Activated T-cell treated with anti-CD3 and anti-CD28 coated beads for 4 hours (primary cell): ENCODE data around the gene DSTYK.

ENCODE experiments used
- DNase-seq: peaks from one replicate; pipeline ENCODE4 v3.0.0-alpha.2; 2020

DSTYK gene

DNA sequence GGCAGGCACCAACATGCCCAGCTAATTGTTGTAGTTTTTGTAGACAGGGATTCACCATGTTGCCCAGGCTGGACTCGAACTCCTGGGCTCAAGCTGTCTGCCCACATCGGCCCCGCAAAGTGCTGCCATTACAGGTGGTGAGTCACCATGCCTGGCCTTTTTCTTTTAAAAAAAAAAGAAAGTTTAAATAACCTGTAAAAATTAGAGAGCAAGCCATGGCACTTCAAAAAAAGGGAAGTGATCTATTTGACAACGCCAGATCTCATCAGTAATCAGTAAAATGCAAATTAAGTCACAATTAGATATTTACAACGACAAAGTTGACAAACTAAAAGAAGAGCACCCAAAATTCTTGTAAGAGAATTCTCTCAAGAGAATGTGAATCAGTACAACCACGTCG lies 86.8 kb downstream of the DSTYK start:
- no peak for DNase-seq

DNA sequence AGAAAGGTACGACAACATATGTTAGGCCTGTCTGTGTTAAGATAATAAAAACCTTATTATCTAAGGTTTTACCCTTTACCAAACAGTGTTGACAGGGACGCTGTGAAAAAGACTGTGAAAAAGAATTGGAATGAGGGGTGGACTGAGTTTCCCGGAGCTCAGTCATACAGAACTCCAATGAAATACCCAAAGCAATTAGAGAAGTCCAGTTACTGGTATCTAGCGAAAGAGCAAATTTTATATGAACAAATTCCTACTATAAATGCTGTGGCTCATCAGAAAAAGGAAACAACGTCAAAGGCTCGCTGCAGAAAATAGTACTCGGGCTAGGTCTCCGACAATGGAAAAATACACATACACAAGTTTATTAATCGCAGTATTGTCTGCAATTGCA lies 89.0 kb downstream of the DSTYK start:
- DNase-seq, result no peak

DNA sequence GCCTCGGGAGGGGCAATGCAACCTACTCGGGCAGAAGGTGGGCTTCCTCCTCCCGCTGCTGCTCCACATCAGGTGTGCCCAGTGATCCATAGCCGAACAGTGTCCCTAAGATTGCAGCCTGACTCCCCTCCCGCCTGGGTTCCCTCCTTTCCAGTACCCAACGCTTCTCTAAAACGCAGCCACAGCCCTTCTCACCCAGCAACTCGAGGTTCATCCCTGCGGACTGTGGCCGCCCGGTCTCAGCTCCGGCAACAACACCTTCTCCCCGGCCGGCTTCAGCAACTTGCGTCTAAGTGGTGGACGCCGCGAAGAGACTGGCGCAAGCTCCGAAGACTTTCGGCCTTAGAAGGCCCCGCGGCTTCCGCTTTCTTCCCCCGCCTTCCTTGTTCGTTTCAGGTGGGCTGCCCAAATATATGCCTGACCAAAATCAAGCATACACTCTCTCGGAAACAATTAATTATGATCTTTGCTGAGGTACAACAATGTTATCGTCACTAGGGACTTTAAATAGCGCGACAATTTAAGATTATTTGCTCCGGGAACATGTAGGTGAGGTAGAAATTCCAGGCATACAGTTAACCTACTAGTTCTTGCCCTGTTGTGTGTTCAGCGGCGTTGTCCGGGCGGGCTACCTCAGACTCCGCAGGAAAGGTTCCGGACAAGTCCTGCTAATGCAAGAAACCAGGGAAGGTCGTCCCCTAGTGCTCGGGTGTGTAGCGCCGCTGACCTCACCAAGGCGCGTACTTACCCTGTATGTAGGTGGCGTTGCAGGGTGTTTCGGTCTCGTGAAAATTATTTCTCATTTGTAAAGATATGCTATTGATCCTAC lies 89.6 kb downstream of the DSTYK start, which contains the start of gene RBBP5:
Gene RBBP5, minus strand, starts transcription at position 319 of the 829 bp plus-strand sequence. Its CDS starts 105 bp downstream, at position 214.
- peak; percentile 92 for DNase-seq

DNA sequence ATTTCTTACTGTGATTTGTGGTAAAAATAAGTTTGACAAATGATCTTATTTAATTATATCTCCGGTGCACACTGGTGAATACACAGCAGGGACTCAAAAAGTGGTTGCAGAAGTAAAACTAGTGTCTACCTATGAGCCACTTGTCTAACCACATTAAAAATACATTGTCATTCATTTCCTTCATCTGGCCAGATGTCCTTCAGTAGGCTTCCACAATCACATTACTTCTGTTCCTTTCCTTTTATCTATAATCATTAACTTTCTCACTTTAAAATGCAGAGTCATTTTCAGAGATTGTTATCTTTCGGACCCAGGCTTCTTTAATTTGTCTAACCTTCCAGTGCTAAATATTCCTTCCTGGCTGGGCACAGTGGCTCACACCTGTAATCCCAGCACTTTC lies 92.8 kb downstream of the DSTYK start:
- DNase-seq, result no peak

DNA sequence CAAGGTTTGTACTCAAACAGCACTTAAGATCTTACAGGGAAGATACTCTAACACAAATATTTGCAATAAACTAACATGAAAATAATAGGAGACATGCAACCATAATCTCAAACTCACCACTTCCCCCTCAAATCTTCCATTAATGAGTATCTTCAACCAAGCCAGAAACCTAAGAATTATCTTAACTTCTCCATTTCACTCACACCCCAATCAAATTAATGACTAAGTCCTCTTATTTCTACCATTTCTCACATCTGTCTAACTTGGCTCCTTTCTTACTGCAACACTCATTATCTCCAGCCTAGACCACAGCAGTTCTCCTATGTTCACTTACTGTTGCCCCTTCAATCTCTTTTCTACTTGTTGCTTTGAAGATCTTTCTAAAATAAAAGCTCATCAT lies 100.1 kb downstream of the DSTYK start:
- no peak for DNase-seq

DNA sequence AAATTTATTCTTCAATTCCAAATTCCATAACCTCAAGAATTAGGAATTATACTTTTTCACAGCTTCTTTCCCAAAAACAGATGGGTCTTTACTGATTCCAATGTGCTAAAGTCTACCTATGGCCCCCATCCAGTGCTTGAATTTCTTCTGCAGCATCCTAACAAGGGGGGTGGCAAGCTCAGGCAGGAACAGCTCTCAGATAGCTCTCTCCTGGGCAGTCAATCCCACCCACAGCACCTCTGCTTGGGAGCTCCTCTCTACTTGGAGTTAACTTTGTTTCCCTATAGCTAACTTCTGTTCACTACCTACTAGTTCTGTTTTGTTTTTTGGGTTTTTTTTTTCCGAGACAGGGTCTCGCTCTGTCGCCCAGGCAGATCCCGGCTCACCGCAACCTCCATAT lies 101.8 kb downstream of the DSTYK start:
- no peak for DNase-seq

DNA sequence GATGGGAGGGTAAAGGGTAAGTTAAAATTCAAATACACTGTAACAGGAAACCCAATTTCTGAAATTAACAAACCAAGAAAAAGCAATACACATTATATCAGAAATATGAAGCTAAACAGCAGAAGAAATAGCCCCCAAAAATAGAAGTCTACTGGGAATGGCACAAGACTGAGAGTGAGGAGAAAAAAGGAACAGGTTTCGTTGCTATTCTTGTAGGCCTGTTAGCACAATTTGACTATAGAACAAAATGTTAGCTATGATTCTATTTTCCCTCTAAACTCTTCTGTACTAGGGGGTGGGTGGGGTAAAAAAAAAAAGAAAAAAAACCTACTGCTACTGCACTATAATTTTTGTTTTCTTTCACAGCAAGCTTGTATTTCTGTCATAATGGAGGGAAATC lies 102.2 kb downstream of the DSTYK start:
- no peak for DNase-seq

DNA sequence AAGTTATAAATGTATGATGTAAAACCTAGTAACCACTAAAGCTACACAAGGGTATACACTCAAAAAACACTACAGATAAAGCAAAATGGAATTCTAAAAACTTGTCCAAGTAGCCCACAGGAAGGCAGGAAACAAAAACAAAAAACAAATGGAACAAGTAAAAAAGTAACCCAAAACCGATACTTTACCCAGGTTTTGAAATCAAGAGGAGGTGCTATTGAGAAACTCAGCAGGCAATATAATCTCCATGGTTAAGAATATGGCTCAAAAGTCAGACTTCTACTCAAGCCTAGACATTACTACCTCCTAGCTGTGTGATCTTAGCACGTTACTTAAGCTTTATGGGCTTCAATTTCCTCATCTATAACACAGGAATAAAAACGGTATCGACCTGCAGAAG lies 103.0 kb downstream of the DSTYK start:
- DNase-seq, result no peak

DNA sequence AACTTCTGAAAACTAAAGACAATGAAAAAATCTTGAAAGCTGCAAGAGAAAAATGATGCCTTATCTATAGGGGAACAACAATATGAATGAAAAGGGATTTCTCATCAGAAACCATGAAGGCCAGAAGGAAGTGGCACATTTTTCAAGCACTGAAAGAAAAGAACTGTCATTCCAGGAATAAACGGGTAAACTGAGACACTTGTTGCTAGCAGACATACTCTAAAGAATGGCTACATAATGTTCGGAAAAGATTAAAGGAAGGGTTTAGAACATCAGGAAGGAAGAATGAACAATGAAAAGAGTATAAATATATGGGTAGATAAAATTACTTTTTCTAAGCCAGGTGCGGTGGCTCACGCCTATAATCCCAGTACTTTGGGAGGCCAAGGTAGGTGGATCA lies 104.2 kb downstream of the DSTYK start:
- no peak for DNase-seq

DNA sequence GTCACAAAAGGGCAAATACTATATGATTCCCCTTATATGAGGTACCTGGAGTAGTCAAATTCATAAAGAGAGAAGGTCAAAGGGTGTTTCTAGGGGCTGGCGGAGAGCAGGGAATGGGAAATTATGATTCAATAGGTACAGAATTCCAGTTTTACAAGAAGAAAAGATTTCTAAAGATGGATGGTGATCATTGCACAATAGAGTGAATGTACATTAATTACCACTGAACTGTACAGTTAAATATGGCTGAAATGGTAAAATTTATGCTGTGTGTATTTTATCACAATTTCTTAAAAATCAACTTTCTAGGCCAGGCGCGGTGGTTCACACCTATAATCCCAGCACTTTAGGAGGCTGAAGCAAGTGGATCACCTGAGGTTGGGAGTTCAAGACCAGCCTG lies 109.1 kb downstream of the DSTYK start:
- DNase-seq, result no peak

DNA sequence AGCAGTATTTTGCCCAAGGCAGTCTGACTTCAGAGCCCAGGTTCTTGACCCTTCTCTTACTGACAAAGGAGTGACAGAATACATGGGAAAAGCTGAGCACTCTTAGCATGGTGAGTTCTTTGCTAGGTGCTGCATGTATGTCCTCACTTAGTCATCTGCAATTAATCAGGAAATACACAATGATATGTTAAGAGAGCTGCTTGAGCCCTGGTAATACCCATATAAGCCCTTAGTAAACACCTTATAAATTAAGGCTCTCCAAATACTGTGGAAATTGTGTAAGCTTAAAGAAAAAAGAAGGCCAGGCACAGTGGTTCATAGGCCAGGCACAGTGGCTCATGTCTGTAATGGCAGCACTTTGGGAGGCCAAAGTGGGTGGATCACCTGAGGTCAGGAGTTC lies 113.3 kb downstream of the DSTYK start:
- no peak for DNase-seq

DNA sequence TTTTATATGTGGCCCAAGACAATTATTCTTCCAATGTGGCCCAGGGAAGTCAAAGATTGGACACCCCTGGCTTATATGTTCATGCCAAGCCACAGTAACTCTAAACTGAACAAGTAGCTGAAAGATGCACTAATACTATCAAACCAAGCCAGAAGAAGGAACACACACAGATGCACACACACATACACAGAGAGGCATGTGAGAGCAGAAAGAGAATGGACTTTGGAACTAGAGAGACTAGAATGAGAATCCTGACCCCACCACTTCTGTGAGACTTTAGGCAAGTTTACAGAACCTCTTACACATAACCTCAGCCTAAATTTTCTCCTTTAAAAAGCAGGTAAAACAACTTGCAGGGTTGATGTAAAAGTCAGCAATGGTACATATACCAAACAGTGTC lies 116.1 kb downstream of the DSTYK start:
- DNase-seq, result no peak
